ENCODE measurements around the gene MCL1. TPM values are rescaled to one million over a fixed set of nuclear protein-coding genes. Genes with fewer than 3 reads are reported as not detected.
"Not testable (repeated sequence)": the region's sequence is repeated elsewhere in the genome, so short reads cannot be mapped to it uniquely, and the experiment has no call there.

MCL1 gene
- 100 to 1,000 TPM; 211 to 223 TPM for total RNA-seq

GRCh38 chr1:150579110-150579944 is at the start of gene MCL1:
Gene MCL1 (minus strand): TSS chr1:150579610. CDS start chr1:150579530, 80 bp downstream.
- ATAC-seq: peak; percentile 85
- no peaks in the 10 kb centered on the region for H3K27me3 ChIP-seq
- peak; percentile 94 to 97 (median 96) for DNase-seq
- intact Hi-C loops (cut with DNase I): no loop called here
- H3K9me3 ChIP-seq: no peaks in the 10 kb centered on the region
- peak within 1 kb of the TSS; percentile 97 to 100 (median 98) for H3K27ac ChIP-seq
- H3K36me3 ChIP-seq (replicated peaks in 1 of 2; ENCODE audit: insufficient read depth in 1 of 2, low read depth in 2 of 2): peaks cover 0 to 3% of the 10 kb centered on the region in 2 donors
- H3K4me3 ChIP-seq: peak within 1 kb of the TSS; percentile 72 to 99
- 1% methylated on average over 20 to 93 of the region's 94 CpGs for WGBS, 2 donors
- TF ChIP-seq POLR2A (IDR thresholded peaks at IDR 0.05): peak; percentile 97 to 99 (median 99)
- TF ChIP-seq CTCF (IDR thresholded peaks at IDR 0.05): peak in 5 of 7 experiments; percentile 7 to 49 (median 36)
- H3K4me1 ChIP-seq: peaks cover 25% of the 10 kb centered on the region

DNA sequence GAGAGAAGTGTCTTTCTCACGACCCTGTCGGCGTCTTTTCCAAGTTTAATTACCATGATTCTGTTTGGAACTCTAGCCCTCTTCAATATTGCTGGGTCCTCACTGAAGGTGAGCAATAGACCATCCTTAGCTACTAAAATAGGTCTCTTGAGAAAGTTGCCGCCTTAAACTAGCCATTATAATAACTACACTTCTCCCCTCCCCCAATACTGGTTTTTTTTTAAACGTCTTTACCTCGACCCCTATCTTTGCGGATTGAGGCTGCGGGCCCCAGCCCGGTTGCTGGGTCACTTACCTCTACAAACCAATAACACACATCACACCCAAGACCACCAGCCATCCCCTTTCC is 49.3 kb upstream of the MCL1 start:
- TF ChIP-seq POLR2A (IDR thresholded peaks at IDR 0.05) (no peak), CTCF (IDR thresholded peaks at IDR 0.05) (peak in 1 of 7 experiments; percentile 2)
- Histone ChIP-seq H3K36me3 (replicated peaks in 1 of 2; ENCODE audit: insufficient read depth in 1 of 2, low read depth in 2 of 2) (peaks cover 0 to 15% of the 10 kb centered on the region in 2 donors), H3K27me3 (no peaks in the 10 kb centered on the region), H3K4me1 (peaks cover 27% of the 10 kb centered on the region), H3K9me3 (no peaks in the 10 kb centered on the region), H3K27ac (peak overlapping the region; percentile 97 to 99 (median 98)), H3K4me3 (peak overlapping the region; percentile 16 to 57)
- ATAC-seq (peak; percentile 0), DNase-seq (no peak)
- 0% methylated on average over 9 of the region's 9 CpGs for whole genome bisulfite sequencing, 2 donors
- intact Hi-C loops (cut with DNase I): no loop called here

GRCh38 chr1:150627826-150628410 is 48.5 kb upstream of the MCL1 start:
- Histone ChIP-seq H3K4me1 (peaks cover 27% of the 10 kb centered on the region), H3K9me3 (no peaks in the 10 kb centered on the region), H3K36me3 (replicated peaks in 1 of 2; ENCODE audit: insufficient read depth in 1 of 2, low read depth in 2 of 2) (peaks cover 0 to 18% of the 10 kb centered on the region in 2 donors), H3K27ac (peak overlapping the region in 3 of 4 donors; percentile 97 to 99 (median 98)), H3K4me3 (no peak overlapping the region), H3K27me3 (no peaks in the 10 kb centered on the region)
- WGBS, 2 donors: 28 to 32% methylated on average over 5 of the region's 5 CpGs
- TF ChIP-seq POLR2A (IDR thresholded peaks at IDR 0.05): no peak
- TF ChIP-seq CTCF (IDR thresholded peaks at IDR 0.05): no peak
- intact Hi-C loops (cut with DNase I): no loop called here
- ATAC-seq (no peak), DNase-seq (no peak)

- Histone ChIP-seq H3K9me3 (no peaks in the 10 kb centered on the region), H3K36me3 (replicated peaks in 1 of 2; ENCODE audit: insufficient read depth in 1 of 2, low read depth in 2 of 2) (peaks cover 0 to 20% of the 10 kb centered on the region in 2 donors), H3K27ac (no peak overlapping the region), H3K27me3 (no peaks in the 10 kb centered on the region), H3K4me3 (no peak overlapping the region), H3K4me1 (peaks cover 42% of the 10 kb centered on the region)
- TF ChIP-seq POLR2A (IDR thresholded peaks at IDR 0.05): no peak
- TF ChIP-seq CTCF (IDR thresholded peaks at IDR 0.05): no peak
- intact Hi-C loops (cut with DNase I): no loop called here
- WGBS, 2 donors: 72 to 74% methylated on average over 2 of the region's 2 CpGs
- DNase-seq (no peak), ATAC-seq (no peak)
Measured at GRCh38 chr1:150626150-150626549, 46.7 kb upstream of the MCL1 start.

GRCh38 chr1:150624546-150624945 is 45.1 kb upstream of the MCL1 start:
- ATAC-seq; H3K4me3 ChIP-seq; intact Hi-C loops (cut with DNase I); DNase-seq; H3K9me3 ChIP-seq; H3K27me3 ChIP-seq: not testable (repeated sequence)
- Histone ChIP-seq H3K4me1 (peaks cover 50% of the 10 kb centered on the region), H3K27ac (peak overlapping the region in 1 of 4 donors; percentile 8), H3K36me3 (replicated peaks in 1 of 2; ENCODE audit: insufficient read depth in 1 of 2, low read depth in 2 of 2) (peaks cover 0 to 20% of the 10 kb centered on the region in 2 donors)
- 83 to 88% methylated on average over 1 of the region's 1 CpG for WGBS, 2 donors

DNA sequence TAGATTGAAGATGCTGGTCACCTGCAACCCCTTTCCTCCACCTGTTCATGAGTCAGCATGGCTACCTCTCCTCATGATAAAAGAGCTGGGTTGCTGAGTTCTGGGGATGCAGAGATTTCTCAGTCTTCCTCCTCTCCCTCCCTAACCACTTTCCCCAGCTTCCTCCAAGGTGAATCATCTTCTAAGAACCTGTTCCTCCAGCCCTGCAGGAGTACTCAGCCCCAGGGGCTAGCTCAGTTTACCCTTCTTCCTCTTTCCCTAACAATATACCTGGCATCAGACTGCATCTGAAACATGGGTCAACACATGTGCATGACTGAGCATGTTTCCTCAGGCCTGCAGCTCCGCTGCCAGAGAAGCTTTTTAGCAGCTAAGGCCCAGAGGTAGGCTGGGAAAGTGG is 44.7 kb upstream of the MCL1 start:
- H3K4me1 ChIP-seq: peaks cover 54% of the 10 kb centered on the region
- H3K9me3 ChIP-seq; H3K4me3 ChIP-seq; DNase-seq; H3K27me3 ChIP-seq; intact Hi-C loops (cut with DNase I); ATAC-seq: not testable (repeated sequence)
- peak overlapping the region in 1 of 4 donors; percentile 8 for H3K27ac ChIP-seq
- H3K36me3 ChIP-seq (replicated peaks in 1 of 2; ENCODE audit: insufficient read depth in 1 of 2, low read depth in 2 of 2): peaks cover 0 to 20% of the 10 kb centered on the region in 2 donors
- 78 to 82% methylated on average over 1 of the region's 1 CpG for WGBS, 2 donors

Measured in body of pancreas (tissue), 4 donors.